ENCODE data around the gene RPTOR.

RPTOR gene

GRCh38 chr17:80916246-80916645 lies 371.6 kb downstream of the RPTOR start:
- TF ChIP-seq GATA1 (IDR thresholded peaks at IDR 0.05; ENCODE audit: low read depth, low read length) (no peak), POLR2A (IDR thresholded peaks at IDR 0.05; ENCODE audit: low read length) (no peak)

DNA sequence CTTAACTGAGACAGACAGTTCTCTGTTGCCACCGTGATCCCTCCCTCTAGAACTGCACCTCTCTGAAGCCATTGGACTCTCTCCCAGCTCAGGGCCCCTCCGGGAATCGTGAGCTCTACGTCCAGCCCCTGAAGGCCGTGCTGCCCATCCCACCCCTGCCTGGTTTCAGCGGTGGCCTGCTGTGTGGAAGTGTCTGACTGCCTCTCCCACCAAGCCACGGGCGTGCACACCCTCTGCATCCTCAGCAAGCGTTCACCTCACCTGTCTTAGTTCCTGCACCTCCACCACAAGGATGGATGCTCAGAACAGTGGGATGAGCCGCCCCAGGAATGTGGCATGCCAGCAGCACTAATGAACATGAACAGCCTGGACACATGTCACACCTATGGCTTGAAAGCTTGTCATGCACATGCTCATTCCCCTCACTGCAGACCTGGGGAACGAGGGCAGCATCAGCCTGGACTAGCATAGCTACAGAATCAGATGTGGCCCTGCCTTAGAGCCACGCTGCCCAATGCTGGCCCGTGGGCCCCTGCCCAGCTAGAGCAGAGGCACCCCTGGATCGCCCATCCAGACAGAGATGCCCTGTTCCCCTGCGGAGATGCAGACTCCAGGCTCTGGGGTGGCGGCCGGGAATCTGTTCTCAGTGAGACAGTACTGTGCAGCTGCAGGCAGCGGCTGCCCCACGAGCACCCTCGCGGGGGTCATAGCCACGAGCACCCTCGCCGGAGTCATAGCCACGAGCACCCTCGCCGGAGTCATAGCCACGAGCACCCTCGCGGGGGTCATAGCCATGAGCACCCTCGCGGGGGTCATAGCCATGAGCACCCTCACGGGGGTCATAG lies 373.3 kb downstream of the RPTOR start:
- TF ChIP-seq POLR2A (IDR thresholded peaks at IDR 0.05; ENCODE audit: low read length) (no peak), GATA1 (IDR thresholded peaks at IDR 0.05; ENCODE audit: low read depth, low read length) (no peak)
- no peak for DNase-seq

More at GRCh38 chr17:80916246-80916645, 371.6 kb downstream of the RPTOR start:
- DNase-seq = no peak

DNA sequence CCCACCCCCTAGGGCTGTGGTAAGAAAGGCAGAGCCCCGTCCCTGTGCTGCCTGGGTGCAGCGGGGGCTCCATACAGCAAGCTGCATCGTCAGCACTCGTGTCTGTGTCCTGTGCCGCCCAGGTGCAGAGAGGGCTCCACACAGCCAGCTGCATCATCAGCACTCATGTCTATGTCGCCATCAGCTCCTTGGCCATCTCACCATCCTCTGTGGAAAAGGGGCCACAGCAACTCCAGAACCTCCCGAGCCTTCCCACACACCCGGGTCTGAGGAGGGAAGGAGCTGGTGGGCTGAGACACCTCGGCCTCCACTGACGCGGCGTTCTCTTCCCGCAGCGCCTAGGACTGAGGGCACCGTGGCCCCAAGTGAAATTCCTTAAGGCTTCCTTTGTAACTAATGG lies 374.1 kb downstream of the RPTOR start:
- TF ChIP-seq GATA1 (IDR thresholded peaks at IDR 0.05; ENCODE audit: low read depth, low read length) (no peak), POLR2A (IDR thresholded peaks at IDR 0.05; ENCODE audit: low read length) (no peak)
- DNase-seq = no peak

- no peak for DNase-seq
- no peak for TF ChIP-seq POLR2A (IDR thresholded peaks at IDR 0.05; ENCODE audit: low read length)
- no peak for TF ChIP-seq GATA1 (IDR thresholded peaks at IDR 0.05; ENCODE audit: low read depth, low read length)
Measured at GRCh38 chr17:80919331-80920311, 375.0 kb downstream of the RPTOR start.

DNA sequence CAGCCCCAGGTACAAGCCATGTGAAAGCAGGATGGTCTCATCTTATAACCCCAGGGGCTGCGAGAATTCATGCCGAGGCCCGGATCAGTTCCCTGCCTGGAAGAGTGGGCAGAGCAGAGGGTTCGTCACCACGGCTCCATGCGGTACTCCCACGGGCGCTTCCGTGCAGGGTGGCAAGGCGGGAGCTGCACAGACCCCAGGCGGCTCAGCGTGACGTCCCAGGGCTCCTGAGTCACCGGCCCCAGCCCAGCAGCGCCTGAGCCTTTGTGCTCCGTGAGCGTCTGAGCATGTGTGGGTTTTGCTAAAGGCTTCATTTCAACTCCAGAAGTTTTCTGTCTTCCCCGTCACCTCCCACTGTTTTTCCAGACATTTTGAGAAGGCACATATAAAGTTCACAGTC lies 375.8 kb downstream of the RPTOR start:
- DNase-seq = no peak
- TF ChIP-seq GATA1 (IDR thresholded peaks at IDR 0.05; ENCODE audit: low read depth, low read length) = no peak
- TF ChIP-seq POLR2A (IDR thresholded peaks at IDR 0.05; ENCODE audit: low read length) = no peak

GRCh38 chr17:80921159-80921558 lies 376.5 kb downstream of the RPTOR start:
- no peak for TF ChIP-seq POLR2A (IDR thresholded peaks at IDR 0.05; ENCODE audit: low read length)
- TF ChIP-seq GATA1 (IDR thresholded peaks at IDR 0.05; ENCODE audit: low read depth, low read length) = no peak

DNA sequence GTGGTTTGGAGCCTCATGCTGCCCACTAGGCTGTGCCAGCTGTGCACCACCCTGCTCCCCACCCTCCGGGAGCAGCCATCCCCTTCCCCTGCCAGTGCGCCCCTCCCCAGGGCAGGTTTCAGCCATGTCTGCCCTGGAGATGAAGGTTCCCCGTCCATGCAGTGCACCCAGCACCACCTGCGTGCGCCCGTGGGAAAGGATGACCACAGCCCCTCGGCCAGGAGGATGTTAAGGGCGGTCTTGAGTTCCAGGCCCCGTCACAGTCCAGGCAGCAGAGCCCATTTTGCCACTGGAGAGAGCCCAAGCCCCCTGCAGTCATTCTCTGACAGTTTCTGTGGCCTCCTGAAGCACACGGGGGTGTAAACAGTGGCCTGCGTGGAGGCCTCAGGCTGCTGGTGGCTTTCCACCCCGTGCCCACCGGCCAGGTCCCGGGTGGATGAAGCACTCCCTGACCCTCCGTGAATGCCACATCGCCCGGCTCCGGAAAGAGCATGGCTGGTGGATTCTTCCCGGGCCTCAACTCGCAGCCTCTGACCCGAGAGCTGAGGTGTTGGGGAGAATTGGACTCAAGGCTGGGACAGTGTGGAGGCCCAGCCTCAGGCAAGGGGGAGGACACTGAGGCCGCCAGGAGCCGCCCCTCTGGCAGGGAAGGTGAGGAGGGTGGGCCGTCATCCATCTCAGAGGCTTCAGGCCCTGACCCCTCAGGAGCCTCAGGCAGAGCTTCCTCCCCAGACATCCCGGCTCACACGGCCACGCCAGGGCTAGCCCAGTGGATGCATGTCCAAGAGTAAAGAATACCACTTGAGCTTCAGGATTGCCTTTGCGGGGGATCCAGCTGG lies 377.3 kb downstream of the RPTOR start:
- TF ChIP-seq POLR2A (IDR thresholded peaks at IDR 0.05; ENCODE audit: low read length) = no peak
- TF ChIP-seq GATA1 (IDR thresholded peaks at IDR 0.05; ENCODE audit: low read depth, low read length) = no peak
- no peak for DNase-seq

More at GRCh38 chr17:80921159-80921558, 376.5 kb downstream of the RPTOR start:
- DNase-seq = no peak

DNA sequence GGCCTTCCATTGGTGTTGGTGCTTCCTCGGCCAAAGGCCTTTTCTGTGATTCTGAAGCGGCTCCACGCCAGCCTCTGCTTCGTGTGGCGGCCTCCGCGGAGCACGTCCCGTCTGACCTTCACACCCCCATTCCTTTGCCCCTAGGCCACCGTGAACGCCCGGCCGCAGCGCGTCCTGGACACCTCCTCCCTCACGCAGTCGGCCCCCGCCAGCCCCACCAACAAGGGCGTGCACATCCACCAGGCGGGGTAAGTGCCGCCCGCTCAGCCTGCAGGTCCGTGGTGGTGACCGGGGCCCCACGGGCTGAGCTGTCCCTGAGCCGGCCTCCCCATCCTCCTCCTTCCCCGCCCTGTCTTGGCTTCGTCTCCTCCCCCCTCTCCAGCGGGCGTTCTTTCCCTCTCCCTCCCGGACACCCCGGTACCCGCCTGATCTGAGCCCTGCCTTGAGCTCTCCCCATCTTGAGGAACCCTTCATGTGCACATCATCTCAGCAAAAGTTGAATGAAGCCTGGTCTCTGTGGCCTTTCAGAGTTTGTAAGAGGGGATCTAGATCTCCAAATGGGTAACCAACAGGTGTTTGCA lies 378.0 kb downstream of the RPTOR start:
- no peak for TF ChIP-seq POLR2A (IDR thresholded peaks at IDR 0.05; ENCODE audit: low read length)
- no peak for TF ChIP-seq GATA1 (IDR thresholded peaks at IDR 0.05; ENCODE audit: low read depth, low read length)

GRCh38 chr17:80923211-80924110 lies 378.8 kb downstream of the RPTOR start:
- DNase-seq = no peak
- TF ChIP-seq GATA1 (IDR thresholded peaks at IDR 0.05; ENCODE audit: low read depth, low read length) (no peak), POLR2A (IDR thresholded peaks at IDR 0.05; ENCODE audit: low read length) (no peak)

More for the DNA sequence above, 378.0 kb downstream of the RPTOR start:
- no peak for DNase-seq

DNA sequence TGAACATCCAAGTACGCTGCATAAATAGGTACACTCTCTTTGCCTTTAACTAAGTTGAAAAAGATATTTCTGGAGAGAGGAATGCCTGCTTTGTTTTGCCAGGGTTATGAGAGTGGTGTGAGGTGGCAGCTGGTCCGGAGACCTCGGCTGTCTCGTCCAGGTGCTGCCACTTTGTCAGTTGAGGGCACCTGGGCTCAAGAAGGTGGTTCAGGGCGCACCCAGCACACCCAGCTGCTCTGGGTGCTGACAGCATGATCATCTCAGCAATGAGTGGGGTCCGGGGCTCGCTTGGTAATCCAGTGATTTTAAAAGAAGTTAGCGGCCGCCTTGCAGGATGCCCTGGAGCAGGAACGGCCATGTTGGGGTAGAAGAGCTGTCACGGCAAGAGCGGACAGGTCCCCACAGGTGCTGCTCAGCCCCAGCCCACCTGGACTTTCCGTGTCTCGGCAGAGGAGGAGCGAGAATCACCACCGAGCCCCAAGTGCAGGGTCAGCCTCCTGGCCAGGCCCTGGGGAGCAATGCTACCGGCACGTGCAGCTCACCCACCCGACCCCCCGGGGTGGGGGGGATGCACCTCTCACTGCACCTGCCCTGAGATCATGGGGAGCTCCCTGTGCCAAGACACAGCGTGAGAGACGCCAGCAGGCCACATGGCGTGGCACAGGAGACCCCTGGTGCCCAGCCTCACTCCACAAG lies 379.6 kb downstream of the RPTOR start:
- DNase-seq = no peak
- TF ChIP-seq POLR2A (IDR thresholded peaks at IDR 0.05; ENCODE audit: low read length) (no peak), GATA1 (IDR thresholded peaks at IDR 0.05; ENCODE audit: low read depth, low read length) (no peak)

- no peak for DNase-seq
- TF ChIP-seq GATA1 (IDR thresholded peaks at IDR 0.05; ENCODE audit: low read depth, low read length) = no peak
- TF ChIP-seq POLR2A (IDR thresholded peaks at IDR 0.05; ENCODE audit: low read length) = no peak
Measured at GRCh38 chr17:80924807-80925610, 380.4 kb downstream of the RPTOR start.

All from erythroblast (primary cell).